ENCODE measurements around the gene CLIP1. TPM values are rescaled to one million over a fixed set of nuclear protein-coding genes. Genes with fewer than 3 reads are reported as not detected.

Gene CLIP1
- polyA plus RNA-seq, 3 donors: 6.7 to 50.9 (median 12.9) TPM

DNA sequence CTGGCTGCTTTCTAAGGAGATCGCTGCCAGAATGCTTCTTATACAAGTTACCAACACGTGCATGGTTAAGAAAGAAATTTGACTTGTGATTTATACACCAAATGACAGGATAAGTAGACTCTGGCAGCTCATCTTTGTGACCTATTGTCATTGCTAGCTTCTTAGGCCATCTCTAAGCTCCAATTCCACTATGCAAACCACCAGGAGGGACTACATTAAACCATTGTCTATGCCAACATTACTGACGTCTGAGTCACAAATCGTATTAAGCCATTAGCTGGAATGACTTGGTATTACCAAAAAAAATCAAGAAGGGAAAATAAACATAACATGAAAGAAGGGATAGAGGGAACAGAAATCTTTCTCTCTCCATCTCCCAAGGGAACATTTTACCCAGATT, 140.4 kb downstream of the CLIP1 start:
- H3K27me3 ChIP-seq (ENCODE audit: control insufficient read depth in 2 of 2, insufficient read depth in 2 of 2, low read length in 2 of 2): no peaks in the 10 kb centered on the region
- Mint-ChIP-seq H3K4me1 (no peaks in the 10 kb centered on the region), H3K36me3 (peaks cover 53 to 87% of the 10 kb centered on the region in 2 donors), H3K9me3 (no peaks in the 10 kb centered on the region), H3K27me3 (ENCODE audit: low read depth in 3 of 3) (peaks cover 0 to 4% (median 2%) of the 10 kb centered on the region in 3 donors), H3K27ac (no peak overlapping the region), H3K4me3 (no peak overlapping the region)
- H3K79me2 ChIP-seq (ENCODE audit: insufficient read depth, low read length): no peaks in the 10 kb centered on the region
- H3K9ac ChIP-seq (ENCODE audit: insufficient read depth, low read length, poor library complexity, severe bottlenecking): no peak overlapping the region
- TF ChIP-seq, protein P1, sequence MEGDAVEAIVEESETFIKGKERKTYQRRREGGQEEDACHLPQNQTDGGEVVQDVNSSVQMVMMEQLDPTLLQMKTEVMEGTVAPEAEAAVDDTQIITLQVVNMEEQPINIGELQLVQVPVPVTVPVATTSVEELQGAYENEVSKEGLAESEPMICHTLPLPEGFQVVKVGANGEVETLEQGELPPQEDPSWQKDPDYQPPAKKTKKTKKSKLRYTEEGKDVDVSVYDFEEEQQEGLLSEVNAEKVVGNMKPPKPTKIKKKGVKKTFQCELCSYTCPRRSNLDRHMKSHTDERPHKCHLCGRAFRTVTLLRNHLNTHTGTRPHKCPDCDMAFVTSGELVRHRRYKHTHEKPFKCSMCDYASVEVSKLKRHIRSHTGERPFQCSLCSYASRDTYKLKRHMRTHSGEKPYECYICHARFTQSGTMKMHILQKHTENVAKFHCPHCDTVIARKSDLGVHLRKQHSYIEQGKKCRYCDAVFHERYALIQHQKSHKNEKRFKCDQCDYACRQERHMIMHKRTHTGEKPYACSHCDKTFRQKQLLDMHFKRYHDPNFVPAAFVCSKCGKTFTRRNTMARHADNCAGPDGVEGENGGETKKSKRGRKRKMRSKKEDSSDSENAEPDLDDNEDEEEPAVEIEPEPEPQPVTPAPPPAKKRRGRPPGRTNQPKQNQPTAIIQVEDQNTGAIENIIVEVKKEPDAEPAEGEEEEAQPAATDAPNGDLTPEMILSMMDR (IDR thresholded peaks at IDR 0.05): no peak
- H3K4me2 ChIP-seq (replicated peaks; ENCODE audit: extremely low read depth, low read length, poor library complexity, severe bottlenecking): no peak overlapping the region
- H3K9me3 ChIP-seq (replicated peaks in 1 of 2; ENCODE audit: control insufficient read depth in 1 of 2, insufficient read depth in 1 of 2, low read length in 2 of 2): no peaks in the 10 kb centered on the region
- peaks cover 7% of the 10 kb centered on the region for H4K20me1 ChIP-seq (ENCODE audit: insufficient read depth, low read length)
- no CpG with 5 or more reads among the region's 4 CpGs for WGBS (ENCODE audit: insufficient coverage)
- no peak overlapping the region for H3K4me3 ChIP-seq (replicated peaks in 1 of 3; ENCODE audit: low read depth in 2 of 3, low read length in 3 of 3)
- H3K36me3 ChIP-seq (replicated peaks in 1 of 2; ENCODE audit: control insufficient read depth in 1 of 2, insufficient read depth in 2 of 2, low read length in 2 of 2): peaks cover 42 to 87% of the 10 kb centered on the region in 2 donors
- no peak overlapping the region for H3K27ac ChIP-seq (ENCODE audit: low read depth in 1 of 2, low read length in 2 of 2)
- no peak overlapping the region for H2AFZ ChIP-seq (ENCODE audit: insufficient read depth, low read depth, low read length, poor library complexity, severe bottlenecking)
- no peak for DNase-seq
- intact Hi-C loops (cut with micrococcal nuclease): no loop called here
- H3K4me1 ChIP-seq (ENCODE audit: control insufficient read depth in 1 of 2, insufficient read depth in 2 of 2, low read length in 2 of 2): no peaks in the 10 kb centered on the region

DNA sequence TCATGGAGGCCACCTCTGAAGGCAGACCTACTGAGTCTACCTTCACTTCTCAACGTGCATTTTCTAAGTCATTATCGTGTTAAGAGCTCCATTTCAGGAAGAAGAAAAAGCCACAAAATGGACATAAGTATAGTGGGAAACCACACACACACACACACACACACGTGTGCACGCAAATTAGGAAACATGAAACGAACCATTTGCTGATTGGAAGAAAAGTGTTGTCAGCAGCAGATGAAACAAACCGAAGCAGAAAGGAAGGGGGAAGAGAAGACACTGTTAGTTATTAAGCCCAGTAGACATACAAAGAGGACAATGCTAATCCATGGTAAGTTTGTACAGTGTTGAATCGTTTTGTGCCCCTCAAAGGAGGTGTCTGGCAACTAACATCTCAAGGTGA, 146.2 kb downstream of the CLIP1 start:
- H3K4me1 Mint-ChIP-seq: peaks cover 3% of the 10 kb centered on the region
- Histone ChIP-seq H3K36me3 (replicated peaks in 1 of 2; ENCODE audit: control insufficient read depth in 1 of 2, insufficient read depth in 2 of 2, low read length in 2 of 2) (peaks cover 58 to 89% of the 10 kb centered on the region in 2 donors), H3K27ac (ENCODE audit: low read depth in 1 of 2, low read length in 2 of 2) (no peak overlapping the region), H3K4me1 (ENCODE audit: control insufficient read depth in 1 of 2, insufficient read depth in 2 of 2, low read length in 2 of 2) (no peaks in the 10 kb centered on the region), H2AFZ (ENCODE audit: insufficient read depth, low read depth, low read length, poor library complexity, severe bottlenecking) (no peak overlapping the region), H3K4me3 (replicated peaks in 1 of 3; ENCODE audit: low read depth in 2 of 3, low read length in 3 of 3) (no peak overlapping the region), H3K4me2 (replicated peaks; ENCODE audit: extremely low read depth, low read length, poor library complexity, severe bottlenecking) (no peak overlapping the region), H4K20me1 (ENCODE audit: insufficient read depth, low read length) (no peaks in the 10 kb centered on the region), H3K27me3 (ENCODE audit: control insufficient read depth in 2 of 2, insufficient read depth in 2 of 2, low read length in 2 of 2) (no peaks in the 10 kb centered on the region), H3K79me2 (ENCODE audit: insufficient read depth, low read length) (no peaks in the 10 kb centered on the region), H3K9me3 (replicated peaks in 1 of 2; ENCODE audit: control insufficient read depth in 1 of 2, insufficient read depth in 1 of 2, low read length in 2 of 2) (no peaks in the 10 kb centered on the region), H3K9ac (ENCODE audit: insufficient read depth, low read length, poor library complexity, severe bottlenecking) (no peak overlapping the region)
- no peak overlapping the region for H3K4me3 Mint-ChIP-seq
- peaks cover 0 to 3% (median 0%) of the 10 kb centered on the region in 3 donors for H3K27me3 Mint-ChIP-seq (ENCODE audit: low read depth in 3 of 3)
- DNase-seq: peak in 1 of 3 donors; percentile 12
- intact Hi-C loops (cut with micrococcal nuclease): no loop called here
- no peak overlapping the region for H3K27ac Mint-ChIP-seq
- 62% methylated on average over 2 of the region's 7 CpGs for WGBS (ENCODE audit: insufficient coverage)
- peaks cover 64 to 86% of the 10 kb centered on the region in 2 donors for H3K36me3 Mint-ChIP-seq
- H3K9me3 Mint-ChIP-seq: no peaks in the 10 kb centered on the region
- TF ChIP-seq, protein P1 (IDR thresholded peaks at IDR 0.05): no peak
